Uterus (tissue), 4 donors: ENCODE results near the gene DNAH11. TPM values are rescaled to one million over a fixed set of nuclear protein-coding genes. Genes with fewer than 3 reads are reported as not detected.

Experiments
- DNase-seq, 2 donors: peaks; one replicate each; pipeline ENCODE4 v3.0.0-alpha.2; 2019 to 2020
- H3K27ac ChIP-seq, 2 donors: fragments of 200-600 bp; sonication (generic); 1 replicate in 1 of 2; 2 replicates in 1 of 2; pipeline ENCODE4 v1.5.1; 2016 to 2018
- H3K27me3 ChIP-seq, 2 donors: fragments of 200-600 bp; sonication (generic); one replicate each; pipeline ENCODE4 v1.5.1; 2018 to 2019; ENCODE audit warnings: control low read depth in 1 of 2
- H3K36me3 ChIP-seq, 2 donors: fragments of 200-600 bp; sonication (generic); one replicate each; pipeline ENCODE4 v1.5.1; 2019; ENCODE audit warnings: control low read depth in 1 of 2
- H3K4me1 ChIP-seq, 2 donors: fragments of 200-600 bp; sonication (generic); one replicate each; pipeline ENCODE4 v1.5.1; 2018 to 2019; ENCODE audit warnings: control low read depth in 1 of 2
- H3K4me3 ChIP-seq, 2 donors: fragments of 200-600 bp; sonication (generic); 1 replicate in 1 of 2; 2 replicates in 1 of 2; pipeline ENCODE4 v1.5.1; 2018 to 2019; ENCODE audit warnings: mild to moderate bottlenecking in 1 of 2
- H3K9me3 ChIP-seq, 2 donors: fragments of 200-600 bp; sonication (generic); one replicate each; pipeline ENCODE4 v1.5.1; 2019; ENCODE audit warnings: control low read depth in 1 of 2
- POLR2A ChIP-seq, 2 donors: fragments of 450-650 bp; IDR thresholded peaks; one replicate each; pipeline ENCODE4 v1.6.1; 2016; ENCODE audit warnings: antibody characterized with exemption in 2 of 2, mild to moderate bottlenecking in 1 of 2, moderate library complexity in 1 of 2
- intact Hi-C: fragments of 100-400 bp; cut with DNase I; formaldehyde crosslinking; loops from one replicate; pipeline ENCODE4 v1.15.1; 2023; ENCODE audit warnings: low total_unique reads
- total RNA-seq, 4 donors: library from RNA; depleted of rRNA in 3 of 4; stranded (reverse); fragments of >200 nt in 3 of 4; gene quantifications; one replicate each; pipeline versions ENCODE4 v1.1.0 to v1.2.4, GENCODE V29; 2014 to 2023
- TF ChIP-seq, protein P1 (sequence below), 4 experiments: fragments of 200-600 bp in 2 of 4; fragments of 450-650 bp in 2 of 4; sonication (generic) in 2 of 4; IDR thresholded peaks; one replicate each; pipeline ENCODE4 v1.5.1; 2016 to 2019; ENCODE audit warnings: antibody characterized with exemption in 4 of 4, mild to moderate bottlenecking in 2 of 4, moderate library complexity in 1 of 4
- donor health status: DM: yes; HTN: yes; CAD: no.

The DNAH11 gene
- total RNA-seq, 4 donors from 2014 or later: 0.26 to 6.8 (median 1.5) TPM

DNA sequence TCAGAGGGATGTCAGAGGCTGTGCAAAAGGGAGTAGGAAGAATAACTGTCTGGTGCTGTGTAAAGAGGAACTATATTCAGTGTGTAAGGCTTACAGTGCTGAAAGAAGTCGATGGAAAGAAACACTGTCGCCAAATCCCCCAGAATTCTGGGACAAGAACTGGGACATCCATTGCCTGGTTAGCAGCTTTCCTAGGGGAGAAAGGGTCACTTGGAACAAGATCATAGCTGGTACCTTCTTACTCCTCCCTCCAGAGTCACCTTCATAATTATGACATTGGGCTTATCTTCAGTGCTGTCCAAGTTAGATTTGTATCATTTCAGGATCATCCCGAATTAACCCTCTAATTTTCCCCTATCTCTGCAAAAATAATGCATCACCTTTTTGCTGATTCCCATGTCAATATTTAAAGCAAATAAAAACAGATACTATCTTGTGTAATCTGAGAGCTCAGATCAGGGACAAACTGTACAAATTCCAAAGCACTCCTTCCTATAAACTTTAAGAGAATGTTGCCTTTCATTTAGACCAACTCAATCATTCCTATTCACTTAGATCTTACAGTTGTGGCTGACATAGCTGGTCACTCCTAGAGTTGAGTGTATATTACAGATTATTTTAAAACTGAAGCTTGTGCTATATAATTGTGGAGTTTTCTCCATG lies 96.5 kb downstream of the DNAH11 start:
- intact Hi-C loops: no loop called here
- Histone ChIP-seq H3K36me3 (no peaks in the 10 kb centered on the region), H3K4me3 (no peak overlapping the region), H3K27ac (no peak overlapping the region), H3K4me1 (no peaks in the 10 kb centered on the region), H3K9me3 (no peaks in the 10 kb centered on the region), H3K27me3 (no peaks in the 10 kb centered on the region)
- TF ChIP-seq, protein P1, sequence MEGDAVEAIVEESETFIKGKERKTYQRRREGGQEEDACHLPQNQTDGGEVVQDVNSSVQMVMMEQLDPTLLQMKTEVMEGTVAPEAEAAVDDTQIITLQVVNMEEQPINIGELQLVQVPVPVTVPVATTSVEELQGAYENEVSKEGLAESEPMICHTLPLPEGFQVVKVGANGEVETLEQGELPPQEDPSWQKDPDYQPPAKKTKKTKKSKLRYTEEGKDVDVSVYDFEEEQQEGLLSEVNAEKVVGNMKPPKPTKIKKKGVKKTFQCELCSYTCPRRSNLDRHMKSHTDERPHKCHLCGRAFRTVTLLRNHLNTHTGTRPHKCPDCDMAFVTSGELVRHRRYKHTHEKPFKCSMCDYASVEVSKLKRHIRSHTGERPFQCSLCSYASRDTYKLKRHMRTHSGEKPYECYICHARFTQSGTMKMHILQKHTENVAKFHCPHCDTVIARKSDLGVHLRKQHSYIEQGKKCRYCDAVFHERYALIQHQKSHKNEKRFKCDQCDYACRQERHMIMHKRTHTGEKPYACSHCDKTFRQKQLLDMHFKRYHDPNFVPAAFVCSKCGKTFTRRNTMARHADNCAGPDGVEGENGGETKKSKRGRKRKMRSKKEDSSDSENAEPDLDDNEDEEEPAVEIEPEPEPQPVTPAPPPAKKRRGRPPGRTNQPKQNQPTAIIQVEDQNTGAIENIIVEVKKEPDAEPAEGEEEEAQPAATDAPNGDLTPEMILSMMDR (IDR thresholded peaks at IDR 0.05): no peak
- TF ChIP-seq POLR2A (IDR thresholded peaks at IDR 0.05): no peak
- no peak for DNase-seq

GRCh38 chr7:21640105-21640504 lies 97.3 kb downstream of the DNAH11 start:
- Histone ChIP-seq H3K27ac (no peak overlapping the region), H3K9me3 (no peaks in the 10 kb centered on the region), H3K4me1 (no peaks in the 10 kb centered on the region), H3K27me3 (no peaks in the 10 kb centered on the region), H3K36me3 (no peaks in the 10 kb centered on the region), H3K4me3 (no peak overlapping the region)
- intact Hi-C loops: no loop called here
- no peak for DNase-seq
- TF ChIP-seq, protein P1 (IDR thresholded peaks at IDR 0.05): no peak
- no peak for TF ChIP-seq POLR2A (IDR thresholded peaks at IDR 0.05)

DNA sequence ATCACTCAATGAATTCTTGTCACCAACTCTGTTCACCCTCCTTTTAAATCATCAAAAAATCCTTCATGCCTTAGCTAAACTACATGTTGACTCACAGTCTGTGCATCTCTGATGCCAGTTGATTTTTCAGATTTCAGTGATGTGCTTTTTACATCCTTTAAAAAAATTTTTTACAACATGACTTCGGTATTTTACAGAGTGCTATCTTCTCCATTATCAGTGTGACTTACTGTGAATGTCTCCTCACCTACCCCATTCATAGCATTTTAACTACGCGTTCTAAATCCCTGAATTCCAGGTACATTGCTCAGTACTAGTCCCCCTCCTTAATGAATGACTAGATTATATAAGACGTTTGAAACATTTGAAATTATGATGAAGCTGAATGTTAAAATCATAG lies 98.7 kb downstream of the DNAH11 start:
- Histone ChIP-seq H3K9me3 (no peaks in the 10 kb centered on the region), H3K4me1 (no peaks in the 10 kb centered on the region), H3K27ac (no peak overlapping the region), H3K36me3 (no peaks in the 10 kb centered on the region), H3K27me3 (no peaks in the 10 kb centered on the region), H3K4me3 (no peak overlapping the region)
- no peak for DNase-seq
- no peak for TF ChIP-seq POLR2A (IDR thresholded peaks at IDR 0.05)
- TF ChIP-seq, protein P1 (IDR thresholded peaks at IDR 0.05): no peak
- intact Hi-C loops: no loop called here

- Histone ChIP-seq H3K4me1 (no peaks in the 10 kb centered on the region), H3K27me3 (no peaks in the 10 kb centered on the region), H3K27ac (no peak overlapping the region), H3K4me3 (no peak overlapping the region), H3K9me3 (no peaks in the 10 kb centered on the region), H3K36me3 (no peaks in the 10 kb centered on the region)
- TF ChIP-seq POLR2A (IDR thresholded peaks at IDR 0.05): no peak
- TF ChIP-seq, protein P1 (IDR thresholded peaks at IDR 0.05): no peak
- no peak for DNase-seq
- intact Hi-C loops: no loop called here
These were observed 99.6 kb downstream of the DNAH11 start for GRCh38 chr7:21642422-21642821.

GRCh38 chr7:21651697-21652096 lies 108.9 kb downstream of the DNAH11 start:
- no peak overlapping the region for H3K4me3 ChIP-seq
- H3K27me3 ChIP-seq: no peaks in the 10 kb centered on the region
- TF ChIP-seq, protein P1 (IDR thresholded peaks at IDR 0.05): no peak
- no peak for TF ChIP-seq POLR2A (IDR thresholded peaks at IDR 0.05)
- H3K9me3 ChIP-seq: no peaks in the 10 kb centered on the region
- H3K36me3 ChIP-seq: no peaks in the 10 kb centered on the region
- DNase-seq: no peak
- H3K4me1 ChIP-seq: no peaks in the 10 kb centered on the region
- intact Hi-C loops: no loop called here
- no peak overlapping the region for H3K27ac ChIP-seq
